Activated CD4-positive, alpha-beta memory T cell treated with anti-CD3 and anti-CD28 coated beads, Interleukin-2, amount 10 ng/mL, durations not matched to agents 7 days and 5 days (primary cell): ENCODE data around the gene CLIC5. TPM values are rescaled to one million over a fixed set of nuclear protein-coding genes. Genes with fewer than 3 reads are reported as not detected.

Source experiments
- CTCF ChIA-PET: fragments of 350-600 bp; sonication (Branson Sonifier 250); formaldehyde crosslinking; loops from one replicate; lab custom pipeline; 2021; ENCODE audit warnings: antibody characterized with exemption, inconsistent platforms; lab: Charles Lee
- POLR2A ChIA-PET: fragments of 350-600 bp; sonication (Branson Sonifier 250); formaldehyde crosslinking; loops from one replicate; lab custom pipeline; 2021; ENCODE audit warnings: antibody characterized with exemption; lab: Charles Lee
- DNase-seq: peaks from one replicate; pipeline ENCODE4 v3.0.0-alpha.2; 2020
- H3K27ac Mint-ChIP-seq: one replicate; pipeline ENCODE4 v1.8.0; 2021; ENCODE audit warnings: mild to moderate bottlenecking, mixed read lengths
- H3K27me3 Mint-ChIP-seq: one replicate; pipeline ENCODE4 v1.8.0; 2021; ENCODE audit warnings: mixed read lengths
- H3K36me3 Mint-ChIP-seq: one replicate; pipeline ENCODE4 v1.8.0; 2021; ENCODE audit warnings: low read depth, mixed read lengths
- H3K4me1 Mint-ChIP-seq: one replicate; pipeline ENCODE4 v1.8.0; 2021; ENCODE audit warnings: mixed read lengths
- H3K4me3 Mint-ChIP-seq: one replicate; pipeline ENCODE4 v1.8.0; 2021; ENCODE audit warnings: mild to moderate bottlenecking, mixed read lengths
- H3K9me3 Mint-ChIP-seq: one replicate; pipeline ENCODE4 v1.8.0; 2021; ENCODE audit warnings: mixed read lengths
- total RNA-seq, 2 experiments: library from RNA; stranded (reverse); gene quantifications; one replicate each; pipeline ENCODE4 v1.2.3, GENCODE V29; 2021

The CLIC5 gene
- total RNA-seq, 2 experiments from 2014 or later: 7.4 to 8.4 TPM

DNA sequence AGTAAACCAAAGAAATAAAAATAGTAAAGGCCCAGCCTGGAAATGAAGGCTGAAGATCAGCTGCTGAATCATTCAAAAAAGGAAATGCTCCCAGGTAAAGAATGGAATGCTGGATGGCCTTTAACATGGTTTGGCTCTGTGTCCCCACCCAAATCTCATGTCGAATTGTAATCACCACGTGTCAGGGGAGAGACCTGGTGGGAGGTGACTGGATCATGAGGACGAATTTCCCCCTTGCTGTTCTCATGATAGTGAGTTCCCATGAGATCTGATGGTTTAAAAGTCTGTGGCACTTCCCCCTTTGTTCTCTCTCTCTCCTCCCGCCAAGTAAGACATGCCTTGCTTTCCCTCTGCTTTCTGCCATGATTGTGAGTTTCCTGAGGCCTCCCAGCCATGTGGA lies 9.9 kb upstream of the CLIC5 start:
- H3K36me3 Mint-ChIP-seq: no peaks in the 10 kb centered on the region
- ChIA-PET POLR2A (interaction anchor here (0.6 kb wide), 1 partner anchor 36 kb away, joined by 3 read pairs; no protein-coding TSS in a partner anchor), CTCF (no interaction called here)
- no peak overlapping the region for H3K27ac Mint-ChIP-seq
- no peaks in the 10 kb centered on the region for H3K9me3 Mint-ChIP-seq
- H3K4me1 Mint-ChIP-seq: peaks cover 6% of the 10 kb centered on the region
- peaks cover 6% of the 10 kb centered on the region for H3K27me3 Mint-ChIP-seq
- DNase-seq: no peak
- H3K4me3 Mint-ChIP-seq: no peak overlapping the region

- no peak overlapping the region for H3K4me3 Mint-ChIP-seq
- H3K9me3 Mint-ChIP-seq: no peaks in the 10 kb centered on the region
- no peaks in the 10 kb centered on the region for H3K36me3 Mint-ChIP-seq
- no peak for DNase-seq
- H3K27me3 Mint-ChIP-seq: peaks cover 2% of the 10 kb centered on the region
- H3K4me1 Mint-ChIP-seq: peaks cover 6% of the 10 kb centered on the region
- ChIA-PET POLR2A (no interaction called here), CTCF (no interaction called here)
- no peak overlapping the region for H3K27ac Mint-ChIP-seq
Measured at GRCh38 chr6:46024124-46024769, 8.6 kb upstream of the CLIC5 start.

- CTCF ChIA-PET: no interaction called here
Measured at GRCh38 chr6:46023216-46023915, 7.7 kb upstream of the CLIC5 start.

DNA sequence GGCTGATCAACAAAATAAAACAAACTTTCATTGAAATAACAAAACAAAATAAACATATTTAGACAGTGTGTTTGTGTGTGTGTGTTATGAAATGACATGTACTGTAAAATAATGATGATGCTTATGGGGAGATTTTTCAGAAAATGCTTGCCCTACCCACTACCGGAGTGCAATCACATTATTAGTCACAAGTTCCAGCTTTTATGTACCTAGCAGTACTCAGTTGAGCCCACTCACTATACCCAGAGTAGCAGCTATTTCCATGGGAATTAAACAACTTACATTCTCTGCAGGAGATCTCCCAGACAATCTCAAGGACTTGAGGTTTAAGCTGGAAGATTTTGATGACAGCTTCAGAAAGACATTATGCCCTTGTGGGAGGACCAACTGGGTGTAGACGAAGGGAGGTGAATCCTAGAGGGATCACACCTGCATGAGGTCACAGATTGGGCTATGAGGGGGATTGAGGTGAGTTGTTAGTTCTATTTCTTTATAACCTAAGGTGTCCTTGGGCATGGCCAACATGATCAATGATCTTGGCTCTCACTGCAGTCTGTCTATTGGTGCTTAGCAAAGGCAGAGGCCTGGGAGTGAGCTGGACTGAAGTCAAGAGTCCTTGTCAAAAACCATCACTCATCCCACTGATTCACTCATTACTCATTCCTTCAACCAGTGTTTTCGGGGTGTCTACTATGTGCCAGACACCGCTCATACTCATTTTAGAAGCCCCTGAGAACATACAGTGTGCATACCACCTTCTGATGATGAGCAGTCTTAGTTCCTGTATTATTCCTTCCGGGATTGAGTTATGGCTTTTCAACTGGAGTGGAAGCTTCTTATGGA lies 6.7 kb upstream of the CLIC5 start:
- Mint-ChIP-seq H3K27ac (no peak overlapping the region), H3K27me3 (peaks cover 10% of the 10 kb centered on the region), H3K9me3 (no peaks in the 10 kb centered on the region), H3K4me3 (no peak overlapping the region), H3K4me1 (peaks cover 6% of the 10 kb centered on the region), H3K36me3 (no peaks in the 10 kb centered on the region)
- ChIA-PET POLR2A (interaction anchor here (1.3 kb wide), 1 partner anchor 10 kb away, joined by 5 read pairs; no protein-coding TSS in a partner anchor), CTCF (no interaction called here)
- no peak for DNase-seq

More at GRCh38 chr6:46023216-46023915, 7.7 kb upstream of the CLIC5 start:
- no peaks in the 10 kb centered on the region for H3K36me3 Mint-ChIP-seq
- no peaks in the 10 kb centered on the region for H3K27me3 Mint-ChIP-seq
- H3K27ac Mint-ChIP-seq: no peak overlapping the region
- peaks cover 6% of the 10 kb centered on the region for H3K4me1 Mint-ChIP-seq
- no peak for DNase-seq
- POLR2A ChIA-PET: no interaction called here
- no peaks in the 10 kb centered on the region for H3K9me3 Mint-ChIP-seq
- H3K4me3 Mint-ChIP-seq: no peak overlapping the region

DNA sequence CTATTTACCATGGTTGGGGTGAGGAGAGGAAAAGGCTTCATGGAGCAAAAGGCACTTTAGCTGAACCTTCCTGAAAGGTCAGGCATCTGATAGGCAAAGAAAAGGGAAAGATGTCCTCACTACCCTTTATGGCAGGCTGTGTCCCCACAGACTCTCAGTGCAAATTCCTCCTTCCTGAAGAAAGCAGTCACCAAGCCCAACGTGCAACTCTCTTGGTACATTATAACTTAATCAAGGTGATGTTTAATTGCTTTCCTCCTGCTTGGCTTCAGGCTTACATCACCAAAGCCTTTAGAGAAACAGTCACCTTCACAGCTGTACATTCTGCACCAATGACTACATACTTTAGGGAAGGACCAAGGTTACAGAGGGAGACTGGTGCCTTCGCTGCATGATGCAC lies 2.1 kb upstream of the CLIC5 start:
- Mint-ChIP-seq H3K9me3 (peaks cover 3% of the 10 kb centered on the region), H3K27me3 (peaks cover 20% of the 10 kb centered on the region), H3K27ac (no peak overlapping the region), H3K36me3 (peaks cover 6% of the 10 kb centered on the region), H3K4me3 (no peak overlapping the region), H3K4me1 (peaks cover 36% of the 10 kb centered on the region)
- CTCF ChIA-PET: interaction anchor here (0.7 to 1.4 kb wide), 3 partner anchors 14 to 88 kb away, joined by 3 read pairs; no protein-coding TSS in a partner anchor
- POLR2A ChIA-PET: no interaction called here
- no peak for DNase-seq

- Mint-ChIP-seq H3K4me1 (peaks cover 47% of the 10 kb centered on the region), H3K27me3 (peaks cover 20% of the 10 kb centered on the region), H3K36me3 (peaks cover 6% of the 10 kb centered on the region), H3K4me3 (peak overlapping the region; percentile 61), H3K9me3 (peaks cover 3% of the 10 kb centered on the region), H3K27ac (no peak overlapping the region)
- no peak for DNase-seq
- CTCF ChIA-PET: no interaction called here
- POLR2A ChIA-PET: interaction anchor here (1.4 to 1.8 kb wide), 2 partner anchors 25 to 307 kb away, joined by 3 to 5 read pairs; no protein-coding TSS in a partner anchor
Measured at GRCh38 chr6:46016063-46016608, 476 bp upstream of the CLIC5 start.

- peaks cover 20% of the 10 kb centered on the region for H3K27me3 Mint-ChIP-seq
- H3K9me3 Mint-ChIP-seq: peaks cover 3% of the 10 kb centered on the region
- peak; percentile 34 for DNase-seq
- ChIA-PET POLR2A (interaction anchor here (1.4 to 2.5 kb wide), 4 partner anchors 26 to 308 kb away, joined by 3 to 9 read pairs (median 6); no protein-coding TSS in a partner anchor), CTCF (interaction anchor here (1.2 to 1.6 kb wide), 2 partner anchors 84 to 91 kb away, joined by 3 to 4 read pairs; no protein-coding TSS in a partner anchor)
- peaks cover 61% of the 10 kb centered on the region for H3K4me1 Mint-ChIP-seq
- H3K27ac Mint-ChIP-seq: peak overlapping the region; percentile 66
- peak overlapping the region; percentile 85 for H3K4me3 Mint-ChIP-seq
- H3K36me3 Mint-ChIP-seq: peaks cover 6% of the 10 kb centered on the region
Measured at GRCh38 chr6:46014511-46015118, 1.0 kb downstream of the CLIC5 start.

DNA sequence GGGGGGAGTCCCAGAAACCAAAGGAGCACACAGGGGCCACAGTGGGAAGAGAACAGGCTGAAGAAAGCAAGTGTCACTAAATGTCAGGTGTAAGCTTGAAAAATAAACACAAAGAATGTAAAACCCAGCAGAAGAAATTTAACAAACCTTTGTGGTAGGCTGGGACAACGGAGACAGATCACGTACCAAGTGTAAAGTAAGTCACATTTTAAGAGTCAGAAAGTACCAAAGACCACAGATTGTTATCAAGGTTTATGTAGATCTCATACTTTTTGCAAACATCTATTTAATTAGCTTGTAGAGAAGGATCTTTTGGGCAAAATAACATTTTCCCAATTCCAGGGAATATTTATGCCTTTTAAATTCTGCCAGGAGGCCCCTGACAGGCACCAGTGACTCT lies 1.6 kb downstream of the CLIC5 start:
- H3K4me1 Mint-ChIP-seq: peaks cover 64% of the 10 kb centered on the region
- H3K4me3 Mint-ChIP-seq: peak overlapping the region; percentile 85
- no peak for DNase-seq
- ChIA-PET CTCF (interaction anchor here (1.2 to 1.6 kb wide), 2 partner anchors 83 to 90 kb away, joined by 3 to 4 read pairs; no protein-coding TSS in a partner anchor), POLR2A (interaction anchor here (0.8 to 2.5 kb wide), 3 partner anchors 39 to 90 kb away, joined by 3 to 9 read pairs (median 7); no protein-coding TSS in a partner anchor)
- H3K9me3 Mint-ChIP-seq: peaks cover 3% of the 10 kb centered on the region
- peak overlapping the region; percentile 66 for H3K27ac Mint-ChIP-seq
- H3K36me3 Mint-ChIP-seq: peaks cover 6% of the 10 kb centered on the region
- H3K27me3 Mint-ChIP-seq: peaks cover 20% of the 10 kb centered on the region

GRCh38 chr6:46013639-46014038 lies 2.0 kb downstream of the CLIC5 start:
- ChIA-PET CTCF (interaction anchor here (1.6 kb wide), 1 partner anchor 90 kb away, joined by 4 read pairs; no protein-coding TSS in a partner anchor), POLR2A (interaction anchor here (0.8 to 2.5 kb wide), 4 partner anchors 8 to 90 kb away, joined by 3 to 9 read pairs (median 6); no protein-coding TSS in a partner anchor)
- Mint-ChIP-seq H3K4me3 (peak overlapping the region; percentile 85), H3K27me3 (peaks cover 20% of the 10 kb centered on the region), H3K27ac (peak overlapping the region; percentile 66), H3K9me3 (peaks cover 3% of the 10 kb centered on the region), H3K4me1 (peaks cover 64% of the 10 kb centered on the region), H3K36me3 (peaks cover 6% of the 10 kb centered on the region)
- DNase-seq: no peak

DNA sequence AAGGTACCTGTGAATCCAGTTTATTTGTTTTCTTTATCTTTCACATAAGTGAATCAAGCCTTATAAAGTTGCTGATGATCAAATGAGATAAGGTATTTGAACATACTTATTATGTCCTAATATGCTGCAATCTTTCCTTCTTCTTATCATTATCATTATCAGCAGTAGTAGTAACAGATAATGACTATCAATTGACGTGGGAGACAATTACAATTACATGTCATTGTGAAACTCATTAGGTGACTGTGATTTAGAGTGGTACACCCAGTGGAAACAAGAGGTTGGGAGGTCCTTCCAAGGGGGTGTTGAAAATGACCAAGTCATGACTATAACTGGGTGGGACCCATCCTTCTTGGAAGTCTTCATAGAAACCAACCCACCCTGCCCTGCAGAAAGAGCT lies 2.8 kb downstream of the CLIC5 start:
- no peak overlapping the region for H3K4me3 Mint-ChIP-seq
- peaks cover 3% of the 10 kb centered on the region for H3K9me3 Mint-ChIP-seq
- ChIA-PET CTCF (no interaction called here), POLR2A (interaction anchor here (2.1 to 2.5 kb wide), 3 partner anchors 9 to 89 kb away, joined by 5 to 9 read pairs (median 7); no protein-coding TSS in a partner anchor)
- peaks cover 64% of the 10 kb centered on the region for H3K4me1 Mint-ChIP-seq
- peaks cover 6% of the 10 kb centered on the region for H3K36me3 Mint-ChIP-seq
- H3K27me3 Mint-ChIP-seq: peaks cover 14% of the 10 kb centered on the region
- no peak for DNase-seq
- H3K27ac Mint-ChIP-seq: no peak overlapping the region

DNA sequence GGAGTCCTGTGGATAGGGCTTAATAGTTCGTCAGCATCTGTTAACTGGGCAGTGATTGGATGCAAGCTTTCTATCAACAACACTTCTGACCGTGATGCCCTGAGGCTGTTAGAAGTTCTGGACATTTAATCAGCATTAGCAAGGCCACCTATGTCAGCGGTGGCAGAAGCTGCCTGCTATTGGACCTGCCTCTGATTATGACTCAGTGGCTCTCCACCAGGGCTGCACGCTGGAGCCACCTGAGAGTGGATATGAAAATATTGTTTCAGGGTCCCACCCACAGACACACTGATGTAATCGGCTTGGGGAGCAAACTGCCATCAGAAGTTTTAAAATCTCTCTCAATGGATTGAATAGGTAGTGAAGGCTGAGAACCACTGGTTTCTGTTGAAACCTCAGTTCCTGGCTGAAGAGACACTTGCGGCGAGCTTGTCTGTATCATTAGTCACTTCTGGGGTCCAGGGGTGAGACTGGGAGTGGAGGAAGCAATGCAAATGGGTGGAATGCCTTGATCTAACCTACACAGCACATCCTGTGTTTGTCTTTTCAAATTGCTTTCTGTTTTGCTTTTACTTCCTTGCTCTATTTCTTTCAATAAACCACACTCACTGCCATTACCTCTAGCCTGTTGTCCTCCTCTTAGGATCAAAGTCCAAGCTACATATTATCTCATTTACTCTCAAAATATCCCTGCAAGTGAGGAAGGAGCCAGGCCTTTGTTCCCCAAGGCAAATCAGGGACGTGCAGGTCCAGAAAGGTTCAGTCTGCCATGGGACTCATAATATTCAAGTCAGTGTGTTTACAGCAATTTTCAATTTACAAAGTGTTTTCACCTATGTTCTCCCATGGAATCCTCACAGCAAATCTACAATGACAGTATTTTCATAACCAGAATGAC lies 4.2 kb downstream of the CLIC5 start:
- ChIA-PET POLR2A (interaction anchor here (0.6 to 2.1 kb wide), 11 partner anchors 10 to 590 kb away, joined by 3 to 7 read pairs (median 4); partner anchors contain the start of gene ENPP4), CTCF (interaction anchor here (1.4 to 2.2 kb wide), 3 partner anchors 81 to 399 kb away, joined by 3 to 9 read pairs (median 7); no protein-coding TSS in a partner anchor)
- no peaks in the 10 kb centered on the region for H3K9me3 Mint-ChIP-seq
- peak; percentile 79 for DNase-seq
- peaks cover 59% of the 10 kb centered on the region for H3K4me1 Mint-ChIP-seq
- peaks cover 3% of the 10 kb centered on the region for H3K27me3 Mint-ChIP-seq
- peak overlapping the region; percentile 56 for H3K4me3 Mint-ChIP-seq
- H3K36me3 Mint-ChIP-seq: peaks cover 1% of the 10 kb centered on the region
- H3K27ac Mint-ChIP-seq: peak overlapping the region; percentile 90
